ENCODE measurements around the gene RBM3. TPM values are rescaled to one million over a fixed set of nuclear protein-coding genes. Genes with fewer than 3 reads are reported as not detected.

RBM3 gene
- total RNA-seq, 1 donor from 2014 or later: 264 TPM

DNA sequence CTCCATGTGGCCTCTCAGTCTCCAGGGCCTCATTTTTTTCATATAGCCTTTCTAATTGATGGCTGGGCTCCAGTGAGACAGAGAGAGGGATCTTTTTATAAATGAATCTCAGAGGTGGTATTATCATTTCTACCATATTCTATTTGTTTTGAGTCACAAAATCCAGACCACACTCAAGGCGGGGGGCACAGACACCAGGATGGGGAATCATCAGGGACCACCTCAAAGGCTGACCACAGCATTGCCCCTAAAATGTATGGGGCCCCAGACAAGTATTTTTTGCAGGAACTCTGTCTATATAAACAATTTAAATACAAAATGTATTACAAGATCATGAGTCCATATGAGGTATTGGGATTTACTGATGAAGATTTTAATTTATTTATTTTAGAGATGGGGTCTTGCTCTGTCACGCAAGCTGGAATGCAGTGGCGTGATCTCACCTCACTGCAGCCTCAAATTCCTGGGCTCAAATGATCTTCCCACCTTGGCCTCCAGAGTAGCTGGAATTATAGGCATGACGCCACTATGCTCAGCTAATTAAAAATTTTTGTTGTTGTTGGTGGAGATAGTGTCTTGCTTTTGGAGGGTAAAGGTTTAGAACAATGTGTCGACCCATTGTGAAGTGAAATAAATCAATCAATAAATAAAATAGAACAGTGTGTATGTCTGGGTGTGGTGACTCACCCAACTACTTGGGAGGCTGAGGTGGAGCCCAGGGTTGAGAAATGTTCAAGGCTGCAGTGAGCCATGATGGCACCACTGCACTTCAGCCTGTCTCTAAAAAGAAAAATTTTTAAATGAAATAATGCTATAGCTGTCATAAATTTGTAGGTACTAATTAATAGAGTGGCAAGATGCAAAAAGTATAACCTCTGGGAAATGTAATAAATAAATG, 52.4 kb downstream of the RBM3 start:
- Mint-ChIP-seq H3K27me3 (ENCODE audit: low read depth, unreplicated experiment) (no peaks in the 10 kb centered on the region), H3K4me1 (ENCODE audit: low read depth, unreplicated experiment) (no peaks in the 10 kb centered on the region), H3K27ac (ENCODE audit: unreplicated experiment) (no peak overlapping the region), H3K4me3 (ENCODE audit: unreplicated experiment) (no peak overlapping the region), H3K9me3 (ENCODE audit: unreplicated experiment) (no peaks in the 10 kb centered on the region), H3K36me3 (ENCODE audit: low read depth, unreplicated experiment) (no peaks in the 10 kb centered on the region)
- H3K4me3 ChIP-seq (ENCODE audit: insufficient read depth, low read depth, low read length): no peak overlapping the region
- no peaks in the 10 kb centered on the region for H3K36me3 ChIP-seq (ENCODE audit: insufficient read depth, low read length)
- no peak overlapping the region for H3K9ac ChIP-seq (ENCODE audit: low read length)
- DNase-seq (ENCODE audit: low read depth): no peak
- TF ChIP-seq, protein P1, sequence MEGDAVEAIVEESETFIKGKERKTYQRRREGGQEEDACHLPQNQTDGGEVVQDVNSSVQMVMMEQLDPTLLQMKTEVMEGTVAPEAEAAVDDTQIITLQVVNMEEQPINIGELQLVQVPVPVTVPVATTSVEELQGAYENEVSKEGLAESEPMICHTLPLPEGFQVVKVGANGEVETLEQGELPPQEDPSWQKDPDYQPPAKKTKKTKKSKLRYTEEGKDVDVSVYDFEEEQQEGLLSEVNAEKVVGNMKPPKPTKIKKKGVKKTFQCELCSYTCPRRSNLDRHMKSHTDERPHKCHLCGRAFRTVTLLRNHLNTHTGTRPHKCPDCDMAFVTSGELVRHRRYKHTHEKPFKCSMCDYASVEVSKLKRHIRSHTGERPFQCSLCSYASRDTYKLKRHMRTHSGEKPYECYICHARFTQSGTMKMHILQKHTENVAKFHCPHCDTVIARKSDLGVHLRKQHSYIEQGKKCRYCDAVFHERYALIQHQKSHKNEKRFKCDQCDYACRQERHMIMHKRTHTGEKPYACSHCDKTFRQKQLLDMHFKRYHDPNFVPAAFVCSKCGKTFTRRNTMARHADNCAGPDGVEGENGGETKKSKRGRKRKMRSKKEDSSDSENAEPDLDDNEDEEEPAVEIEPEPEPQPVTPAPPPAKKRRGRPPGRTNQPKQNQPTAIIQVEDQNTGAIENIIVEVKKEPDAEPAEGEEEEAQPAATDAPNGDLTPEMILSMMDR (IDR thresholded peaks at IDR 0.05; ENCODE audit: insufficient read depth, low read depth, low read length): no peak
- TF ChIP-seq EZH2 (IDR thresholded peaks at IDR 0.05; ENCODE audit: insufficient read depth, low read length): no peak
- no peaks in the 10 kb centered on the region for H4K20me1 ChIP-seq (ENCODE audit: insufficient read depth, low read length)
- no peak overlapping the region for H2AFZ ChIP-seq (ENCODE audit: low read depth, low read length)
- no peak for FAIRE-seq
- H3K79me2 ChIP-seq (ENCODE audit: insufficient read depth, low read length): no peaks in the 10 kb centered on the region
- H3K4me1 ChIP-seq (ENCODE audit: insufficient read depth, low read length): no peaks in the 10 kb centered on the region
- no peak overlapping the region for H3K27ac ChIP-seq (ENCODE audit: low read depth, low read length)
- no peak overlapping the region for H3K4me2 ChIP-seq (ENCODE audit: low read length)
- no peaks in the 10 kb centered on the region for H3K9me3 ChIP-seq (ENCODE audit: insufficient read depth, low read depth, low read length)
- no peaks in the 10 kb centered on the region for H3K27me3 ChIP-seq (ENCODE audit: insufficient read depth, low read length)

Other genes with a start within 250 kb of the RBM3 start
- gene SSX3, start 217.8 kb upstream of the RBM3 start, total RNA-seq: not detected in 2 replicates
- not detected in 2 replicates for gene SSX4, start 190.9 kb upstream of the RBM3 start, total RNA-seq
- not detected in 2 replicates for gene SSX4B, start 162.5 kb upstream of the RBM3 start, total RNA-seq
- gene SLC38A5, start 104.2 kb upstream of the RBM3 start, total RNA-seq: 36.0 and 51.6 TPM in 2 replicates
- gene FTSJ1, start 98.3 kb upstream of the RBM3 start, total RNA-seq: 64.4 and 73.5 TPM in 2 replicates
- gene PORCN, start 65.5 kb upstream of the RBM3 start, total RNA-seq: 30.3 and 30.5 TPM in 2 replicates
- 50.0 and 66.0 TPM in 2 replicates for gene EBP, start 52.7 kb upstream of the RBM3 start, total RNA-seq
- 13.1 and 13.6 TPM in 2 replicates for gene TBC1D25, start 34.8 kb upstream of the RBM3 start, total RNA-seq
- gene WDR13, start 23.0 kb downstream of the RBM3 start, total RNA-seq: 63.4 and 65.4 TPM in 2 replicates
- gene WAS, start 109.3 kb downstream of the RBM3 start, total RNA-seq: 0.75 and 1.1 TPM in 2 replicates
- gene SUV39H1, start 122.2 kb downstream of the RBM3 start, total RNA-seq: 3.5 and 4.9 TPM in 2 replicates
- not detected in 2 replicates for gene GLOD5, start 187.3 kb downstream of the RBM3 start, total RNA-seq
- not detected in 2 replicates for gene GATA1, start 212.1 kb downstream of the RBM3 start, total RNA-seq
- gene HDAC6, start 227.6 kb downstream of the RBM3 start, total RNA-seq: 59.2 and 60.6 TPM in 2 replicates